ENCODE measurements around the gene HS3ST3A1.

DNA sequence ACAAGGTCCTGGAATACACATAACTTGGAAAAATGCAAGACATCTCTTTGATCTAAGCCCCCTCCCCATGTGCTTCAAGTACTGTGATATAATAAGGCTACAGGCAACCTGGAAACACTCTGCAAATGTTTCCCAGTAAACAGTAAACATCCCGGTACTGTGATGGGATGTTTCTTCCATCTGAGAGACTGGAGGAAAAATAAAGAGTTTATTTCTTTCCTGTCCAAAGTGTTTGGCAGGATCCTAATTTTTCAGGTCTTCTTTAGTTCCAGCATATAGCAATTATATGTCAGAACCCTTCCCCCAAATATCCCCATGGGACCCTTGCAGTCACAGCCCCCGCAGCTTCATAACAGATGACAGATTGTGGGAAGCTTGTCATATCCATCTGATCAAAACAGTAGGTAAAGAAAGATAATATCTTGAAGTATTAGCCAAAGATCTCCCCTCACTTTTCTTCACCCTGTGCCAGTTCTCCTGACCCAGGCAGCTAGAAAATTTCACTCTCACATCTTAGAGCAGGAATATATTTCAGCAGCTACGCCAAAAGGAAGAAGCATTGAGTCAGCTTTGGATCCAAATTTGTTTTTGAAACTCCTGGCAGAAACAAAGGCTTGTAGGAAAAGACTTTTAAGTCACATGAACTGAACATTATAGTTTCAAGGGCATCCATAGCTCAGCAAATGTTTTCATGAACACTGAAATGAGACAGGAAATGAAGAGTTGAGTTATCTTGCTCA, 141.3 kb downstream of the HS3ST3A1 start:
- no peak for TF ChIP-seq POLR2A (IDR thresholded peaks at IDR 0.05; ENCODE audit: low read depth, low read length)
- TF ChIP-seq CTCF (conservative IDR thresholded peaks at IDR 0.05; ENCODE audit: low read depth, low read length), result no peak
- no peak for TF ChIP-seq MAFK (IDR thresholded peaks at IDR 0.05; ENCODE audit: low read depth, low read length)
- TF ChIP-seq MXI1 (IDR thresholded peaks at IDR 0.05; ENCODE audit: borderline replicate concordance, low read depth, low read length), result no peak
- TF ChIP-seq, protein P1, sequence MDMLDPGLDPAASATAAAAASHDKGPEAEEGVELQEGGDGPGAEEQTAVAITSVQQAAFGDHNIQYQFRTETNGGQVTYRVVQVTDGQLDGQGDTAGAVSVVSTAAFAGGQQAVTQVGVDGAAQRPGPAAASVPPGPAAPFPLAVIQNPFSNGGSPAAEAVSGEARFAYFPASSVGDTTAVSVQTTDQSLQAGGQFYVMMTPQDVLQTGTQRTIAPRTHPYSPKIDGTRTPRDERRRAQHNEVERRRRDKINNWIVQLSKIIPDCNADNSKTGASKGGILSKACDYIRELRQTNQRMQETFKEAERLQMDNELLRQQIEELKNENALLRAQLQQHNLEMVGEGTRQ (IDR thresholded peaks at IDR 0.05; ENCODE audit: low read depth, low read length), result no peak
- no peak for TF ChIP-seq FOS (IDR thresholded peaks at IDR 0.05; ENCODE audit: low read depth, low read length)
- TF ChIP-seq SMC3 (IDR thresholded peaks at IDR 0.05; ENCODE audit: low read depth, low read length), result no peak
- TF ChIP-seq MAZ (IDR thresholded peaks at IDR 0.05; ENCODE audit: borderline replicate concordance, low read depth, low read length), result no peak
- no peak for TF ChIP-seq RAD21 (IDR thresholded peaks at IDR 0.05; ENCODE audit: low read length)
- TF ChIP-seq CEBPB (IDR thresholded peaks at IDR 0.05; ENCODE audit: low read depth, low read length), result no peak
- no peak for TF ChIP-seq RFX5 (IDR thresholded peaks at IDR 0.05; ENCODE audit: low read depth, low read length)
- no peak for TF ChIP-seq CHD1 (IDR thresholded peaks at IDR 0.05; ENCODE audit: low read depth, low read length)
